ENCODE measurements around the gene CENPF.
"Not testable (repeated sequence)": the region's sequence is repeated elsewhere in the genome, so short reads cannot be mapped to it uniquely, and the experiment has no call there.

GRCh38 chr1:214607492-214608215 lies 4.7 kb downstream of the CENPF start:
- TF ChIP-seq CTCF, POLR2A (IDR thresholded peaks at IDR 0.05): not testable (repeated sequence)

Measured in heart left ventricle (tissue), 13 donors.